ENCODE results near the gene CD300LF.
A peak's percentile ranks its signal among the peaks of the same experiment; 100 is the strongest.

The CD300LF gene

GRCh38 chr17:74686761-74687160 lies 26.0 kb downstream of the CD300LF start:
- no peak for DNase-seq (ENCODE audit: low read depth)

- no peak for DNase-seq (ENCODE audit: low read depth)
These were observed 30.1 kb downstream of the CD300LF start for GRCh38 chr17:74682471-74683190.

GRCh38 chr17:74682028-74682427 lies 30.7 kb downstream of the CD300LF start:
- DNase-seq (ENCODE audit: low read depth), result no peak

- no peak for DNase-seq (ENCODE audit: low read depth)
These were observed 31.8 kb downstream of the CD300LF start for GRCh38 chr17:74680941-74681340.

- no peak for DNase-seq (ENCODE audit: low read depth)
These were observed 32.5 kb downstream of the CD300LF start for GRCh38 chr17:74680213-74680612.

GRCh38 chr17:74679374-74679773 lies 33.3 kb downstream of the CD300LF start:
- DNase-seq (ENCODE audit: low read depth), result no peak

GRCh38 chr17:74678541-74678940 lies 34.2 kb downstream of the CD300LF start:
- no peak for DNase-seq (ENCODE audit: low read depth)

- no peak for DNase-seq (ENCODE audit: low read depth)
These were observed 34.9 kb downstream of the CD300LF start for GRCh38 chr17:74677558-74678466.

- DNase-seq (ENCODE audit: low read depth), result peak; percentile 26
These were observed 41.5 kb downstream of the CD300LF start for GRCh38 chr17:74671031-74671771.

- no peak for DNase-seq (ENCODE audit: low read depth)
These were observed 42.4 kb downstream of the CD300LF start for GRCh38 chr17:74670329-74670728.

- no peak for DNase-seq (ENCODE audit: low read depth)
These were observed 49.2 kb downstream of the CD300LF start for GRCh38 chr17:74663561-74663960.

GRCh38 chr17:74659889-74660288 lies 52.8 kb downstream of the CD300LF start:
- no peak for DNase-seq (ENCODE audit: low read depth)

GRCh38 chr17:74658620-74659019 lies 54.1 kb downstream of the CD300LF start:
- DNase-seq (ENCODE audit: low read depth), result no peak

- no peak for DNase-seq (ENCODE audit: low read depth)
These were observed 58.0 kb downstream of the CD300LF start for GRCh38 chr17:74654742-74655141.

- DNase-seq (ENCODE audit: low read depth), result no peak
These were observed 60.7 kb downstream of the CD300LF start for GRCh38 chr17:74652020-74652419.

GRCh38 chr17:74649909-74650308 lies 62.8 kb downstream of the CD300LF start:
- DNase-seq (ENCODE audit: low read depth), result no peak

- DNase-seq (ENCODE audit: low read depth), result no peak
These were observed 64.7 kb downstream of the CD300LF start for GRCh38 chr17:74647871-74648672.

GRCh38 chr17:74646231-74646630 lies 66.5 kb downstream of the CD300LF start:
- DNase-seq (ENCODE audit: low read depth), result no peak

- DNase-seq (ENCODE audit: low read depth), result no peak
These were observed 67.7 kb downstream of the CD300LF start for GRCh38 chr17:74645010-74645409.

- no peak for DNase-seq (ENCODE audit: low read depth)
These were observed 68.3 kb downstream of the CD300LF start for GRCh38 chr17:74644419-74644818.
